GM18907 (cell line): Measurements from ENCODE around the gene TMEM225B.
"Not testable (repeated sequence)": the region's sequence is repeated elsewhere in the genome, so short reads cannot be mapped to it uniquely, and the experiment has no call there.

Source experiments
- ATAC-seq: cut with Tn5 transposase; IDR thresholded peaks from one replicate; pipeline ENCODE4 v1.9.1; 2021; ENCODE audit warnings: mild to moderate bottlenecking, moderate library complexity; ENCODE audit not compliant: unreplicated experiment

Gene TMEM225B

GRCh38 chr7:99653754-99654153, 55.7 kb downstream of the TMEM225B start:
- ATAC-seq = no peak

GRCh38 chr7:99654626-99655025, 56.6 kb downstream of the TMEM225B start:
- not testable (repeated sequence) for ATAC-seq

- not testable (repeated sequence) for ATAC-seq
Measured at GRCh38 chr7:99657879-99658278, 59.8 kb downstream of the TMEM225B start.
